Measurements from ENCODE around the gene POU6F1.
"Not testable (repeated sequence)": the region's sequence is repeated elsewhere in the genome, so short reads cannot be mapped to it uniquely, and the experiment has no call there.

Gene POU6F1

GRCh38 chr12:51227962-51228361 is 10.1 kb upstream of the POU6F1 start:
- DNase-seq (ENCODE audit: low read depth) = no peak

GRCh38 chr12:51227112-51227511 is 9.2 kb upstream of the POU6F1 start:
- DNase-seq (ENCODE audit: low read depth) = not testable (repeated sequence)

GRCh38 chr12:51225771-51226170 is 7.9 kb upstream of the POU6F1 start:
- DNase-seq (ENCODE audit: low read depth) = no peak

GRCh38 chr12:51225234-51225633 is 7.4 kb upstream of the POU6F1 start:
- DNase-seq (ENCODE audit: low read depth) = no peak

- DNase-seq (ENCODE audit: low read depth) = no peak
Measured at GRCh38 chr12:51224625-51225024, 6.8 kb upstream of the POU6F1 start.

- no peak for DNase-seq (ENCODE audit: low read depth)
Measured at GRCh38 chr12:51222461-51222860, 4.6 kb upstream of the POU6F1 start.

GRCh38 chr12:51219857-51220256 is 2.0 kb upstream of the POU6F1 start:
- not testable (repeated sequence) for DNase-seq (ENCODE audit: low read depth)

GRCh38 chr12:51219322-51219721 is 1.5 kb upstream of the POU6F1 start:
- DNase-seq (ENCODE audit: low read depth) = no peak

GRCh38 chr12:51218607-51219161 is 822 bp upstream of the POU6F1 start:
- peak; percentile 2 for DNase-seq (ENCODE audit: low read depth)

GRCh38 chr12:51217133-51217967 is 512 bp downstream of the POU6F1 start:
- peak; percentile 13 for DNase-seq (ENCODE audit: low read depth)

- DNase-seq (ENCODE audit: low read depth) = no peak
Measured at GRCh38 chr12:51216642-51217041, 1.2 kb downstream of the POU6F1 start.

GRCh38 chr12:51214895-51215294 is 3.0 kb downstream of the POU6F1 start:
- no peak for DNase-seq (ENCODE audit: low read depth)

GRCh38 chr12:51210690-51211395 is 7.0 kb downstream of the POU6F1 start:
- no peak for DNase-seq (ENCODE audit: low read depth)

GRCh38 chr12:51209259-51209658 is 8.6 kb downstream of the POU6F1 start:
- no peak for DNase-seq (ENCODE audit: low read depth)

GRCh38 chr12:51208016-51208660 is 9.7 kb downstream of the POU6F1 start:
- DNase-seq (ENCODE audit: low read depth) = no peak

- DNase-seq (ENCODE audit: low read depth) = no peak
Measured at GRCh38 chr12:51205350-51205749, 12.5 kb downstream of the POU6F1 start.

- no peak for DNase-seq (ENCODE audit: low read depth)
Measured at GRCh38 chr12:51202718-51203117, 15.1 kb downstream of the POU6F1 start.

- peak; percentile 40 for DNase-seq (ENCODE audit: low read depth)
Measured at GRCh38 chr12:51200806-51201205, 17.1 kb downstream of the POU6F1 start.

GRCh38 chr12:51200156-51200555 is 17.7 kb downstream of the POU6F1 start:
- no peak for DNase-seq (ENCODE audit: low read depth)

- no peak for DNase-seq (ENCODE audit: low read depth)
Measured at GRCh38 chr12:51199366-51199945, 18.4 kb downstream of the POU6F1 start.

GRCh38 chr12:51198568-51199365 is 19.1 kb downstream of the POU6F1 start:
- DNase-seq (ENCODE audit: low read depth) = peak; percentile 40

All from amniotic epithelial cell (primary cell).